ENCODE measurements around the gene FAM20B. TPM values are rescaled to one million over a fixed set of nuclear protein-coding genes. Genes with fewer than 3 reads are reported as not detected.

The FAM20B gene
- total and polyA plus RNA-seq, 2 experiments from 2014 or later, result 5.3 to 22.5 TPM

GRCh38 chr1:179014123-179014522 is 11.6 kb upstream of the FAM20B start:
- Mint-ChIP-seq H3K27ac (no peak overlapping the region), H3K9me3 (no peaks in the 10 kb centered on the region), H3K4me1 (no peaks in the 10 kb centered on the region; the same call in 2 of the 3 replicates), H3K27me3 (ENCODE audit: insufficient read depth, low read depth, poor library complexity) (no peaks in the 10 kb centered on the region), H3K4me3 (no peak overlapping the region), H3K36me3 (ENCODE audit: low read depth) (no peaks in the 10 kb centered on the region)
- ATAC-seq (no peak), DNase-seq (ENCODE audit: low spot score) (no peak)
- Histone ChIP-seq H3K9me2 (ENCODE audit: insufficient read depth) (no peaks in the 10 kb centered on the region; the same call in 1 of the 2 replicates), H3K36me3 (ENCODE audit: insufficient read depth) (no peaks in the 10 kb centered on the region), H3K4me2 (no peak overlapping the region), H3K79me2 (replicated peaks; ENCODE audit: insufficient read depth) (no peaks in the 10 kb centered on the region), H2AFZ (no peak overlapping the region), H3F3A (replicated peaks; ENCODE audit: low read depth) (no peaks in the 10 kb centered on the region), H3K27ac (ENCODE audit: low read depth) (no peak overlapping the region), H3K4me3 (no peak overlapping the region), H3K27me3 (ENCODE audit: insufficient read depth) (no peaks in the 10 kb centered on the region), H4K20me1 (replicated peaks; ENCODE audit: insufficient read depth) (no peaks in the 10 kb centered on the region), H3K4me1 (ENCODE audit: insufficient read depth) (no peaks in the 10 kb centered on the region)
- TF ChIP-seq REST (IDR thresholded peaks at IDR 0.05; ENCODE audit: unreplicated experiment), result no peak
- no peak for TF ChIP-seq CTCF (conservative IDR thresholded peaks at IDR 0.05; ENCODE audit: low read depth in 2 of 2)

DNA sequence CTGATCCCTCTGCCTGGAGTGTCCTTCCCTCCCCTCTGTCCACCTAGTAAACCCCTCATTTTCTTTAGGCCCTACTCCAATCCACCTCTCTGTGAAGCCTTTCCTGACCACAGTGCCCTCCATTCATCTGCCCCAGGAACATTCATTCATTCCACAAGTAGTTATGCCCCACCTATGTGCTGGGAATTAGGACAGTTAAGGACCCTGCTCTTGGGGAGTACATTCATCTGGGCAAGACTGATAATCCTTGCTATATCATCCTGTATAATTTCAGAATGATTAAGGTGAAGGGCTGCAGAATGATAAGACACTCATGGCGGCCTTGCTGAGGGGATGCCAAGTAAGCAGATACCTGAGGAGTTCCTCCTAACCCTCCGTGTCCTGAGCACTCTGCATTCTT is 10.3 kb upstream of the FAM20B start:
- Histone ChIP-seq H3K36me3 (ENCODE audit: insufficient read depth) (no peaks in the 10 kb centered on the region), H3K4me2 (no peak overlapping the region)

More for the DNA sequence above, 10.3 kb upstream of the FAM20B start:
- H3K79me2 ChIP-seq (replicated peaks; ENCODE audit: insufficient read depth), result no peaks in the 10 kb centered on the region
- no peaks in the 10 kb centered on the region; the same call in 2 of the 3 replicates for H3K4me1 Mint-ChIP-seq
- no peak for ATAC-seq
- no peak overlapping the region for H3K4me3 ChIP-seq
- no peak overlapping the region for H2AFZ ChIP-seq
- TF ChIP-seq ZNF462 (CRISPR knock-in tag; IDR thresholded peaks at IDR 0.05) (no peak), POLR2AphosphoS5 (IDR thresholded peaks at IDR 0.05; ENCODE audit: low read depth) (no peak), CREB1 (CRISPR knock-in tag; IDR thresholded peaks at IDR 0.05; ENCODE audit: low read depth) (no peak)
- no peaks in the 10 kb centered on the region for H3F3A ChIP-seq (replicated peaks; ENCODE audit: low read depth)
- H3K27me3 ChIP-seq (ENCODE audit: insufficient read depth), result no peaks in the 10 kb centered on the region
- no peaks in the 10 kb centered on the region for H3K4me1 ChIP-seq (ENCODE audit: insufficient read depth)
- H3K9me2 ChIP-seq (ENCODE audit: insufficient read depth), result no peaks in the 10 kb centered on the region; the same call in 1 of the 2 replicates
- H3K27ac ChIP-seq (ENCODE audit: low read depth), result no peak overlapping the region
- H3K9me3 Mint-ChIP-seq, result no peaks in the 10 kb centered on the region
- no peak overlapping the region for H3K4me3 Mint-ChIP-seq
- H3K36me3 Mint-ChIP-seq (ENCODE audit: low read depth), result no peaks in the 10 kb centered on the region
- no peaks in the 10 kb centered on the region for H4K20me1 ChIP-seq (replicated peaks; ENCODE audit: insufficient read depth)
- DNase-seq (ENCODE audit: low spot score), result no peak
- no peak overlapping the region for H3K27ac Mint-ChIP-seq
- H3K27me3 Mint-ChIP-seq (ENCODE audit: insufficient read depth, low read depth, poor library complexity), result no peaks in the 10 kb centered on the region

Data from GM23338 (cell line).